Omental fat pad (tissue), 4 donors: ENCODE results near the gene NDUFA5. TPM values are rescaled to one million over a fixed set of nuclear protein-coding genes. Genes with fewer than 3 reads are reported as not detected.

Experiments used
- ATAC-seq: fragments of 150-250 bp; one replicate; pipeline ENCODE4 v1.9.1; 2016; ENCODE audit warnings: mild to moderate bottlenecking, moderate library complexity; ENCODE audit not compliant: low FRiP score
- DNase-seq: peaks from one replicate; pipeline ENCODE4 v3.0.0-alpha.2; 2019; ENCODE audit warnings: low spot score
- CTCF ChIP-seq, 3 donors: fragments of 450-650 bp; IDR thresholded peaks; one replicate each; pipeline ENCODE4 v1.5.1; 2016 to 2017; ENCODE audit warnings: antibody characterized with exemption in 3 of 3, mild to moderate bottlenecking in 3 of 3, moderate library complexity in 2 of 3
- total RNA-seq, 4 donors: library from RNA; depleted of rRNA; stranded (reverse); fragments of >200 nt; gene quantifications; one replicate each; pipeline ENCODE4 v1.1.0, GENCODE V29; 2016

The NDUFA5 gene
- total RNA-seq, 4 donors from 2014 or later = 24.6 to 42.2 (median 31.1) TPM

GRCh38 chr7:123505221-123505620 is 52.4 kb downstream of the NDUFA5 start:
- DNase-seq = no peak
- no peak for TF ChIP-seq CTCF (IDR thresholded peaks at IDR 0.05)
- ATAC-seq = no peak

- TF ChIP-seq CTCF (IDR thresholded peaks at IDR 0.05) = no peak
- DNase-seq (no peak), ATAC-seq (no peak)
Observed at GRCh38 chr7:123502201-123502600, 55.4 kb downstream of the NDUFA5 start.

GRCh38 chr7:123500878-123501489 is 56.6 kb downstream of the NDUFA5 start:
- TF ChIP-seq CTCF (IDR thresholded peaks at IDR 0.05) = no peak
- ATAC-seq = no peak
- DNase-seq = no peak

- DNase-seq (no peak), ATAC-seq (no peak)
- TF ChIP-seq CTCF (IDR thresholded peaks at IDR 0.05) = no peak
Observed at GRCh38 chr7:123499211-123499970, 58.2 kb downstream of the NDUFA5 start.

GRCh38 chr7:123498601-123499000 is 59.0 kb downstream of the NDUFA5 start:
- DNase-seq = no peak
- TF ChIP-seq CTCF (IDR thresholded peaks at IDR 0.05) = no peak
- ATAC-seq = no peak

- no peak for DNase-seq
- TF ChIP-seq CTCF (IDR thresholded peaks at IDR 0.05) = no peak
- no peak for ATAC-seq
Observed at GRCh38 chr7:123498031-123498430, 59.6 kb downstream of the NDUFA5 start.
